GM18951 (cell line): ENCODE results near the gene TTLL9.

ENCODE experiments used
- POLR2A ChIP-seq: IDR thresholded peaks from 4 replicates; pipeline ENCODE4 v1.6.1; 2011; ENCODE audit warnings: mild to moderate bottlenecking; ENCODE audit not compliant: insufficient read length, insufficient read depth; ENCODE audit errors: extremely low read depth
- in situ Hi-C: fragments of 300-500 bp; cut with MboI; formaldehyde crosslinking; loops from one replicate; pipeline ENCODE4 v1.12.0; 2022; ENCODE audit warnings: low sequenced_read_pairs, mixed read lengths, inconsistent platforms; ENCODE audit not compliant: unreplicated experiment

The TTLL9 gene

DNA sequence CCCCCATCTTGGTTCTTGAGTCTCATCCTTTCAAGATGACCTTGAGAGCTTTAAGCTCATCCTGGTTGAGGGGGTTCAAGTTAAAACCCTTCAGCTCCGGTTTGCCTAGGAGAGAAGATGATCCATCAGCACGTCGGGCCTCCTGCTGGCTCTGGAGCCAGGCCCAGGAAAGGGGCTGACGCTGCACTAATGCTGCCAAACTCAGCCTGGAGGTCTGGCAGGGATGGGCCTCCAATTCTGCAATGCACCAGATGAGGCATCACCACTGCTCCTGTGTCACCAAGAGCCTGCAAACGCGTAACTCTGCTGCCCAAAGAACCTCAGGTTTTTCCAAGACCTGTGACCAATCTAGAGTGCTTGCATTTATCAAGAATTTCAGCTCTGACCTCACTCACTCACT lies 75.4 kb downstream of the TTLL9 start:
- TF ChIP-seq POLR2A: no peak
- in situ Hi-C loops: no loop called here

DNA sequence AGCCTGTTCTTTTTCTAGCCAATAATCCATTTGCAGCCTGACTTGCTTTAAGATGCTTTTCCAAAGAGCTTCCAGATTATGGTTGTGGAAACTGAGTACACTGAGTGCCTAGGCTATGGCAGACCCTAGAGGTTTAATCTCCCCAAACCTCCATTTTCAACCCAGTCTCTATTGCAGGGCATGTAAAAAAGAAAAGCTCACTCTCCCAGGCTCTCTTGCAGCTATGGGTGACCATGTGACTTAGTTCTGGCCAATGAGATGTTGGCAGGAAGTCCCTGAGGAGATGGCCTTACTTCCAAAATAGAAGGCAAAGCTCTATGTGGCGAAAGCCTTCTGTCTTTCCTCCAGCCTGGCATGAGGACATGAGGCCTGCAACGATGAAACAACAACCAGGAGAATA lies 77.6 kb downstream of the TTLL9 start:
- TF ChIP-seq POLR2A: no peak
- in situ Hi-C loops: no loop called here

DNA sequence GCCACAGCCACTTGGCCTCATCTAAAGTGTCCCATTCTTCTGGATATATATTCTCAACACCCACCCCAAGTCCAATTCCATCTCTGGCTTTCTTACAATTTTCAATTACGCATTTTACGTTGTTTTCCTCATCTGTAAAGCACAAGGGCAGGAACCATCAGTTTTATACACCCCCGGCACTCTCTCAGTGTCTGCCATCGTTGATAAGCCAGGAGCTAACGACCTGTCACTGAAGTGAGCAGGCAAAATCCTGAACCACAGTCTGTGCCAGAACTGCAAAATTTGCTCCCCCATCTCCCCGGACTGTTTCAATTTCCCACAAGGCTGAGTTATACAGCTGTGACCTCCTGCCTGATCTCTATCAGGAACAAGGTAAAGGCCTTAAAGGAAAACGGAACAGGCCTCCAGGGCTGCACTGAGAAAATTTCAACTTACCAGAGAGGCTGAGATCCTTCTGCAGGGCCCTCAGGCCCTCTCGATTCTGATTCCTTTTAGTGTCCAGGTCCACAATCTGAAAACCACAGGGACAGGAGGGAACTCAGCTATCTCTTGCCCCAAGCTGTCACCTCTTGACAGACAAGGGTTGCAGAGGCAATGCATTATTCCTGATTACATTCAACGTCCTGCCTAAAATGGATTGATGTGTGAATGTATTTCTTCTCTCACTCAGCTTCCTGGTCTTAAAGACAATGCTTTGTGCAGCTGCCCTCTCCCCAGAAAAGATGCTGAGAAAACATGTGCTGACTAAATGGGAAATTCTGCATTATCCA lies 79.6 kb downstream of the TTLL9 start:
- in situ Hi-C loops: no loop called here
- no peak for TF ChIP-seq POLR2A

- in situ Hi-C loops: no loop called here
- TF ChIP-seq POLR2A: no peak
Measured at GRCh38 chr20:31951203-31951529, 80.7 kb downstream of the TTLL9 start.

- in situ Hi-C loops: no loop called here
- TF ChIP-seq POLR2A: peak; percentile 85
Measured at GRCh38 chr20:31951530-31952453, 81.4 kb downstream of the TTLL9 start, which contains the start of gene PDRG1. Gene PDRG1, minus strand, starts transcription at chr20:31952046. Its CDS starts 85 bp downstream, at chr20:31951961.

- in situ Hi-C loops: no loop called here
Measured at GRCh38 chr20:31953556-31954148, 83.2 kb downstream of the TTLL9 start.

GRCh38 chr20:31954500-31954899 lies 84.1 kb downstream of the TTLL9 start:
- in situ Hi-C loops: no loop called here
- TF ChIP-seq POLR2A: no peak

More at GRCh38 chr20:31953556-31954148, 83.2 kb downstream of the TTLL9 start:
- TF ChIP-seq POLR2A: no peak

- in situ Hi-C loops: no loop called here
- no peak for TF ChIP-seq POLR2A
Measured at GRCh38 chr20:31956556-31957526, 86.4 kb downstream of the TTLL9 start.

DNA sequence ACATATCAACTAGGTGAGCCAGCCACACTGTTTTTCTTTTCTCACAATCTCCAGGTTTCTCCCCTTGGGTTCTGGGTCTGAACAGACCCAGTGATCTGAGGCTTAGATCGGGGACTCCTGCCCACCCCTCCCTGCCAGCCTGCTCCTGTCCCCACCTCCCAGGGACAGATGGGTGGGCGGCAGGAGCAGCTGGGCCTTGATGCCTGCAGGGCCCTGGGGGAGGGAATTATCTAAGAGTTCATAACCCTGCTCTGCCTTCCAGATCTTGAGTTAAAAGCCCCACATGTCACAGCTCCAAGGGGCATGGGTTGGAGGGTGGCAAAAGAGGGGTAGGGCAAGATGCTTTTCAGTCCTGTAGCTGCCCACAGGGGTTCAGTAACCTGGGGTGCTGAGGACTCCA lies 92.3 kb downstream of the TTLL9 start:
- in situ Hi-C loops: no loop called here
- TF ChIP-seq POLR2A: no peak

DNA sequence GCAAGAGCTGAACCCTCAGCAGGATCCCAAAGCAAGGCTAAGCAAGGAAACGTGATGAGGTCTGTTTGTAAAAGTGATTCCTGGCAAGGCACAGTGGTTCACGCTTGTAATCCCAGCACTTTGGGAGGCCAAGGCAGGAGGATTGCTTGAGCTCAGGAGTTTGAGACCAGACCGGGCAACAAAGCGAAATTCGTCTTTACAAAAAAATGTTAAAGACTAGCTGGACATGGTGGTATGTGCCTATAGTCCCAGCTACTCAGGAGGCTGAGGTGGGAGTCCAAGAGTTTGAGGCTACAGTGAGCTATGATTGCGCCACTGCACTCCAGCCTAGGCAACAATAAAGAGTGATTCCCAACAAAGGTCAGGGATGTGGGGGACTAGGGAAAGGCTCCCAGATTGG lies 93.5 kb downstream of the TTLL9 start:
- in situ Hi-C loops: no loop called here
- TF ChIP-seq POLR2A: no peak

DNA sequence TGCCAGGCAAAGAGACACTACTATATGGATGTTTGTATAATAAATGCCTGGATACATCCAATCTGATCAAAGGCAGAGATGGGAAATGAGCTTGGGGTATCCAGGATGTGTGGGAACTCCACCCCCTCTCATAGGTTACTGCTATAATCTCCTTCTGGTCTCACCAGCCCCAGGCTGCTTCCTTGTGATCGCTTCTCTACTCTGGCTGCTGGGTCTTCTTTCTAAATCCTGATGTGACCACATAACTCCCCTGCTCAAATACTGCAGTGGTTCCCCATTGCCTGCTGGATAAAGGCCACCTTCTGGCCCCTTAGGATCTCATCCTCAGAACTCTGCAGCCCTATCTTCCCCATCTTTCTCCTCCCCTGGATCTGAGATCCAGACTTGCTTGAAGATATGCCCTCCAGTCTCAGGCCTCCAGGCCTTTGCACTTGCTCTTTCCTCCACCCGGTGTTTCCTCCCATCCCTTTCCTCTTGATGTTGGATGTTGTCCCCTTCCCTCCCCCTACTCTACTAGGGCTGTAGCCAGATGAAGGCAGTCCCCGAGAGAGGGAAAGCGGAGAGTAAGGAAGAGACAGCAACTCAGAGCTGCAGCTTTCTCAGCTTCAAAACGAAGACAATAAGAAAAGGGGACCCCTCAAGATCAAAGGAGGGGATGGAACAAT lies 96.7 kb downstream of the TTLL9 start:
- no peak for TF ChIP-seq POLR2A
- in situ Hi-C loops: no loop called here

DNA sequence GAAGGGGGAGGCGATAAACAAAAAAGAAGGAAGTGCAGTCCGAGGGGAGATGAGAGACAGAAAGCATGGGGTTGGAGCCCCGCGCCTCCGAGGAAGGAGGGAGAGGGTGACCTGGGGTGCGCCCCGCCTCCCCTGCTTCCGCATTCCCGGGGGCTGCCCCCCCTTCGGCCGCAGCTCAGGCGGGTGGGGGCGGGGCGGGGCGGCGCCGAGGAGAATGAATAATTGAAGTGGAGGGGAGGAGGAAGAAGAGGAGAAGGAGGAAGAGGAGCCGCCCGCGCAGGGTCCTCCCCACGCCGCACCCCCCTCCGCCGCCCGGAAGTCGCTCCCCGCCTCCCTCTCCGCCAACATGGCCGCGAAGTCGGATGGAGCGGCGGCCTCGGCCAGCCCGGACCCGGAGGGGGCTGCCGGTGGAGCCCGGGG lies 97.4 kb downstream of the TTLL9 start, which contains the start of gene XKR7:
TSS of gene XKR7 (plus strand) at position 322 of the 420 bp plus-strand sequence. CDS start at position 347, 25 bp downstream.
- TF ChIP-seq POLR2A: no peak
- in situ Hi-C loops: no loop called here
